T-helper 1 cell (primary cell): ENCODE data around the gene ORAI1.
"Not testable (repeated sequence)": the region's sequence is repeated elsewhere in the genome, so short reads cannot be mapped to it uniquely, and the experiment has no call there.

Experiments
- DNase-seq, 5 donors: peaks; one replicate each; pipeline ENCODE4 v3.0.0-alpha.2; 2012 to 2020

ORAI1 gene

DNA sequence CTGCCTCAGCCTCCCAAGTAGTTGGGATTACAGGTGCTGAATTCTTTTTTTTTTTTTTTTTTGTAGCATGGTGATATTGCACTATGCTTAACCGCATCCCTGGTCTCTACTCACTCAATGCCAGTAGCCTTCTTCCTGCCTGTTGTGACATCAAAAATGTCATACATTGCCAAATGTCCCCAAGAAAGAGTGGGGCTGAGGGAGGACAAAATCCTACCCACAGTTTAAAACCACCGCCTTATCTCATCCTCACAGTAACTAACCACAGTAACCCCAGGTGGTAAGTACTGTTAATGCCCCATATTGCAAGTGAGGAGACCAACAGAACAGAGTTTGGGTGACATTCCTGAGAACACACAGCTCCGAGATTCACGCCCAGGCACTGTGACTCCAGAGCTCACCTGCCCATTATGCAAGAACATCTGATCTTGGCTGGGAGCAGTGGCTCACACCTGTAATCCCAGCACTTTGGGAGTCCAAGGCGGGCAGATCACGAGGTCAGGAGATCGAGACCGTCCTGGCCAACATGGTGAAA, 23.6 kb downstream of the ORAI1 start:
- DNase-seq: peak in 1 of 5 donors; percentile 72

DNA sequence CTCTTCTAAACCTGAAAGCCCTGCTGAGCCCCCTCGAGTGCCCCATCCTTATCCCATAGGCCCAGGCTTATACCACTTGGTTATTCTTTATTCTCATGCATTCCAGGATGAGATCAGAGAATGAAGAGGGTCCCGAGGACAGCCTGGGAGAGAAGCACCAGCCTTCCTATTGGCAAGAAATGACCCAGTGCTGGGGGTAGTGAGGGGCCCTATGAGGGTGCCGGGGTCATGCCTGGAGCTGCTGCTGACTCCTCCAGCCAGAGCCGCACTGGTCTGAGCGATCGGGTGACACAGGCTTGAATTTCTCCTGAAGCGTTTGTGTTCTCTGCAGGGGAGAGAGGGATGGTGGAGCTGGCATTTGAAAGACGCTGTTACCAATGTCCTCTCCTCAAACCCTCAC, 25.0 kb downstream of the ORAI1 start:
- no peak for DNase-seq

DNA sequence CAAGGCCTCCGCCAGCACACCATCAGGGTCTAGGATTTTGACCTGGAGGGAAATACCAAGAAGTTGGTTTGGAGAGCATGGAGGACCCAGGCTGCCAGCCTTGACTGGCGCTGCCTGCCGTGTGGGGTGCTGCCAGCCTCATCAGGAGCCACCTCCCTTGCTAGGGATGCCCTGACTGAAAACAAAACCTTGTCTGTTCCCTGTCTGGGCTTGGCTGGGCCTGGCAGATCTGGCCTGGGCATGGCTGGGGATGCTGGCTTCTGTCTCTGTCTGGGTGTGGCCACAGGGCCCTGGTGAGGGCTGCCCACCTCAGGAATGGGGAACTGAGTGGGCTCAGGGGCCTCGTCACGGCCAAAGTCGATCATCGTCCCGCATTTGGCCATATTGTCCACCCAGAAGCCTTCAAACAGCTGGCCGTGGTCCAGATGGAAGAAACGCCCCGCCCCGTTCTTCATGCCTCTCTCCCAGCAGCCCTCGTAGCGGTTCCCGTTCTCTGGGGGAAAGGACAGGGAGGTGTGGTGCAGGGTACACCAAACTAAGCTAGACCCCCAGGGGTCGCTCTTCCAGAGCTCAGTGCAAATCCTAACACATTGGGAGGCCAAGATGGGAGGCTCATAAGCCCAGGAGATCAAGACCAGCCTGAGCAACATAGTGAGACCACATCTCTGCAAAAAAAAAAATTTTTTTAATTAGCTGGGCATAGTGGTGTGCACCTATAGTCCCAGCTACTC, 26.6 kb downstream of the ORAI1 start:
- DNase-seq: no peak

DNA sequence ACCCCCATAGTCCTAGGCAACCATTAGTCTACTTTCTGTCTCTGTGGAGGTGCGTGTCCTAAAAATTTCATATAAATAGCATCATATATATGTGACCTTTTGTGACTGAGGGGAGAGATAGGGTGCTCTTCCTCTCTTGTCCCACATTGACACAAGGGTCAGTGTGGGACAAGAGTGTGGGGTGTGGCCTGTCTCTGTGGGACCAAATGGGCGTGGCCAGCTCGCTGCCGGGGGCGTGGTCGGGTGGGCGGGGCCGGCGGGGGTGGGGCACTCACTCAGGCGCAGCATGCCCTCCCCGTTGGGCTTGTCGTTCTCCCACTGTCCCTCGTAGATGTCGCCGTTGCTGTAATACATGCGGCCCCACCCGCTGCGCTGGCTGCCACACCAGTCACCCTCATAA, 27.7 kb downstream of the ORAI1 start:
- DNase-seq: no peak

DNA sequence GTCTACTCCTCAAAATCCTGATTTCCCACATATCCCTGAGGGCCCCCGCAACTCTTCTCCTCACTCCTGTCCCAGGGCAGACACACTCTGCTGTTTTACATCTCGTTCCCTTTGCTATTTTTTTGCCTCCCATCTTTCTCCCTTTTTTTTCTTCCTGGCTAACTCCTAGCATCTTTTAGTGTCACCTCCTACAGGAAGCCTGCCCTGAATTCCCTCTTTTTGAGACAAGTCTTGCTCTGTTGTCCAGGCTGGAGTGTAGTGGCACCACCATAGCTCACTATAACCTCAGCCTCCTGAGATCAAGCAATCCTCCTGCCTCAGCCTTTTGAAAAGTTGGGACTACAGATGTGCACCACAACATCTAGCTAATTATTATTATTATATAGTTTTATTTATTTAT, 29.8 kb downstream of the ORAI1 start:
- DNase-seq: no peak

DNA sequence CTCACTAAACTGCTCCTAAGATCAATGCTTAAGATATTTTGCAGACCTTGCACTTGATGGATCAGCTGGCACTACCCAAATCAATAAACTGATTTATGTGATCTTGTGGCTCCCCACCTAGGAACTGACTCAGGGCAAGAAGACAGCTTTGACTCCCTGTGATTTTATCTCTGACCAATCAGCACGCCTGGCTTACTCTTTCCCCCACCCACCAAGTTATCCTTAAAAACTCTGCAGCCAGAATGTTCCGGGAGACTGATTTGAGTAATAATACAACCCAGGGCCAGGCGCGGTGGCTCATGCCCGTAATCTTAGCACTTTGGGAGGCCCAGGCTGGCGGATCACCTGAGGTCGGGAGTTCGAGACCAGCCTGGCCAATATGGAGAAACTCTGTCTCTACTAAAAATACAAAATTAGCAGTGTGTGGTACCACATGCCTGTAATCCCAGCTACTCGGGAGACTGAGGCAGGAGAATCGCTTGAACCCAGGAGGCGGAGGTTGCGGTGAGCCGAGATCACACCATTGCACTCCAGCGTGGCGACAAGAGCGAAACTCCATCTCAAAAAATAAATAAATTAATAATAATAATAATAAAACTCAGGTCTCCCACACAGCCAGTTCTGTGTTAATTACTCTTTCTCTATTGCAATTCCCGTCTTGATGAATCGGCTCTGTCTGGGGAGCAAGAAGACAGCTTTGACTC, 31.1 kb downstream of the ORAI1 start:
- DNase-seq: peak in 1 of 5 donors; percentile 66

DNA sequence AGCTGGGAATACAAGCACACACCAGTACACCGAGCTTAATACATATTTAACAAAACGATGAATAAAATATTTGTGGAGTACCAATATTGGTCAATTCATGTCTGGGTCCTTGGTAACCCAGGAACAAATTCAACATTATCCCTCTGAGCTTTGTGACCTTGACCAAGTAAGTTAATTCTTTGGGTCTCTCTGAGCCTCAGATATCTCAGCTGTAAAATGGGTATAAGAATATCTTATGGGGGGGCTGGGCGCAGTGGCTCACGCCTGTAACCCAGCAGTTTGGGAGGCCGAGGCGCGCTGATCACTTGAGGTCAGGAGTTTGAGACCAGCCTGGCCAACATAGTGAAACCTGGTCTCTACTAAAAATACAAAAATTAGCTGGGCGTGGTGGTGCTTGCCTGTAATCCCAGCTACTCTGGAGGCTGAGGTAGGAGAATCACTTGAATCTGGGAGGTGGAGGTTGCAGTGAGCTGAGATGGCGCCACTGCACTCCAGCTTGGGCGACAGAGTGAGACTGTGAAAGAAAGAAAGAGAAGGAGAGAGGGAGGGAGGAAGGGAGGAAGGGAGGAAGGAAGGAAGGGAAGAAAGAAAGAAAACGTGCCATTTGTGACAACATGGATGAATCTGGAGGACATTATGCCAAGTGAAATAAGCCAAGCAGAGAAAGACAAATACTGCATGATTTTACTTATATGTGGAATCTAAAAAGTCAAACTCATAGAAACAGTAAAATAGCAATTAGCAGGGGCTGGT, 35.2 kb downstream of the ORAI1 start:
- DNase-seq: not testable (repeated sequence)

DNA sequence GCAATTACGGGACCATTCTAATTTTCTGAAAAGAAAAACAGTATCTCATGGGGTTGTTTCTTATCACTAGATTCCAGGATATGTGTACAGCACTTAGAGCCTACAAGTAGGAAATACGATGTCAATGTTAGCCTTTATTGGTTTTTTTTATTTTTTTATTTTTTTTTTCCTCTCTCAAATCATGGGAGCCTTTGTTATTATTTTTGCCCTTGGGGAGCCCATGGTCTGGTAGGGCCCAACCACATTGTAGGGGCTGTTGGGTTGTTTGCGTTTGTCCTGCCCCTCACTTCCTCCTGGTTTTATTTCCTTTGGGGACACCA, 37.2 kb downstream of the ORAI1 start:
- DNase-seq: no peak

DNA sequence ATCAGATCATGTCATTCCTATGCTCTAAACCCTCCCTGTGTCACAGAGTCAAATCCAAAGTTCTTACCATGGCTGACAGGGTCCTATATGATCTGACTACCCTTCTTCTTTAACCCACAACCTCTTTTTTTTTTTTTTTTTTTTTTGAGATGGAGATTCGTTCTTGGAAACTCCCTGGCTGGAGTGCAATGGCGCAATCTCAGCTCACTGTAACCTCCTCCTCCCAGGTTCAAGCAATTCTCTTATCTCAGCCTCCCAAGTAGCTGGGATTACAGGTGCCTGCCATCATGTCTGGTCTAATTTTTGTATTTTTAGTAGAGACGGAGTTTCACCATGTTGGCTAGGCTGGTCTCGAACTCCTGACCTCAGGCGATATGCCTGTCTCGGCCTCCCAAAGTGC, 40.5 kb downstream of the ORAI1 start:
- not testable (repeated sequence) for DNase-seq

DNA sequence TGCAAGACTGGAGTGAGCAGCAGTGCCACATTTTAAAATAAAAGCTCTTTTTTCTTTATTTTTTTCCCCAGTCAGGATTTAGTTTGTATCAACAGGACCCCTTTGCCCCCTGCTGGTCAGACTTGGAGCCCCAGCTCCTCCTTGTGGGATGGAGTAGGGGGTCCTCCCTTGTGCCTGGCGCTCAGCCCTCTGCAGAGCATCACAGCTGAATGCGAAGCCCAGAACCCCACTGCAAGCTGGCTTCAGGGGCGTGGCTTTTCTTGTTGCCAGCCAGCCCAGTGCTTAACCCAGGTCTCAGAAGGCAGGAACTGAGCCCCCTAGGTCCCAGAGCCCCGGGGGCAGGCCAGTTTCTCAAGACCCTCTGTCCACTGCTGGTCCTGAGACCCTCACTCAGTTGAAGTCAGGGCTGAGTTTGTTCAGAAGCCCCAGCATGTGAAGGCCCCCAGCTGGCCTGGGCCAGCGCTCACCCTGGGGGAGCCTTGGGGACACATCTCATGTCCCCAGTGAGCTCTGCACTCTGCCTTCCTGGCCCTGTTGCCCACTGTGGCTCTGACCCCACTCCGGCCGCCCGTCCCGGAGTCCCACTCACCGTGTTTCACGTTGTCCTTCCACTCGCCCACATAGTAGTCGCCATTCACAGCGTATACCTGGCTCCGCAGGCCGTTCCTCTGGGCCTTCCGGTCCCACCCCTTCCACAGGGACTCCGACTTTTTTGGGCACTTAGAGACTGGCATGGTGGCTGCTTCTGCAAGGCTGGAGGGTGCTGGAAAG, 42.6 kb downstream of the ORAI1 start:
- DNase-seq: peak in 4 of 5 donors; percentile 26 to 54 (median 32)

DNA sequence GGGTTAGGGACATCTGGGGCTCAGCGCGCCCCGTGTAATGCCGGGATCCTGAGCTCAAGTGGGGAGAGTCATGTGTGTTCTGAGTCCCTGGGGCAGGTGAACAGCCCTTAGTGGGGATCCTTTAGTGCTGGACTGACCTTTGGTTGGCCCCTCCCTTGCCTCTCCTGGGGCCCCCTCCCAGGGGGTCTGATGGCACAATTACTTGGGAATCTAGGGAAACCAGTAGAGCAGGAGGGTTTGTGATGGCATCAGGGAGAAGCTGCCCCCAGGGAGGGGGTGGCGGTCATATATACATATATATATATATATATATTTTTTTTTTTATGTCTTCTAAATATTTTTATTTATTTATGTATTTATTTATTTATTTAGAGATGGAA, 43.2 kb downstream of the ORAI1 start, which contains the start of gene MORN3:
Gene MORN3, minus strand, starts transcription at position 134 of the 380 bp plus-strand sequence. CDS start 171 bp downstream, outside the sequence.
- DNase-seq: no peak

DNA sequence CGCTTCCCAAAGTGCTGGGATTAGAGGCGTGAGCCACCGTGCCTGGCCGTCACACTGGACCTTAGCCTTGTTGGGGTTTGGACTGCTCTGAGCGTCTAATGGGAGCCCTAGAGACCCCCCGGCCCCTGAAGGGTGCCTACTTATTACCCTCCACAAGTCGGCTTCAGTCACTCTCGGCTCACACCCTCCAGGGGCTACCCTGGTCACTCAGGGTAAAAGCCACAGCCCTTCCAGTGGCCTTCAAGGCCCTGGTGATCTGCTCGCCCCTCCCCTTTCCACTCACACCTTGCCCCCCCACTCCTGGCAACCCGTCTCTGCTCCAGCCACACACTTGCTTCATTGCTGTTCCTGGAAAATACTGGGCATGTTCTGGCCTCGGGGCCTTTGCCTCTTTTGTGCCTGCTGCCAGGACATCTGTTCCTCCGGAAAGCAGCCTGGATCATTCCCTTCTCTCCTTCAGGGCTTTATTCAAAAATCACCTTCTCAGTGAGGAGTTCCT, 46.7 kb downstream of the ORAI1 start:
- no peak for DNase-seq

DNA sequence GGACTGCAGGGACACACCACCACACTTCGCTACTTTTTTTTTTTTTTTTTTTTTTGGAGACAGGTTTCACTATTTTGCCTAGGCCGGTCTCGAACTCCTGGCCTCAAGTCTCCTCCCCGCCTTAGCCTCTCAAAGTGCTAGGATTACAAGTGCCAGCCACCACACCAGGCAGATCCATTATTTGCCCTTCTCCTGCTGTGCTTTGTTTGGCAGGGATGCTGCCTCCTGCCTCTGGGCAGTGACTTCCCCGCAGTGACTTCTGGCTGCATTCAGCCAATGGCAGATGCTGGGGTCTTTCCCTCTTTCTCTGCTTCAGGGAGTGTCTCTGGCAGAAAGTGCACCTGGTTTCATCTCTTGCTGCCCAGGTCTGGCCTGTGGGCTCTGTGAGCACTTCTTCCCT, 49.9 kb downstream of the ORAI1 start:
- DNase-seq: no peak

DNA sequence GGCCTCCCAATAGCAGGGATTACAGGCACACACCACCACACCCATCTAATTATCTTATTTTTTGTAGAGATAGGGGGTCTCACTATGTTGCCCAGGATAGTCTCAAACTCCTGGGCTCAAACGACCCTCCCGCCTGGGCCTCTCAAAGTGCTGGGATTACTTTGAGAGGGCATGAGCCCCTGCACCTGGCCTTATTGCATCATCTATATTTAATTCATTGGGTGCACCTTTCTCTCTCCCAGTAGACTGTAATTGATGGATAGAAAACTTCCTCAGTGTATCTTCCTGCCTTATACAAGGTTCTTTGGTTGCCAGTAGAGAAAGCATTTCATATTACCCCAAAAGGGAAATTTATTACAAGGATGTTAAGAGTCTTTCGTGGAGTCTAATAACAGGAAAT, 52.0 kb downstream of the ORAI1 start:
- DNase-seq: no peak

DNA sequence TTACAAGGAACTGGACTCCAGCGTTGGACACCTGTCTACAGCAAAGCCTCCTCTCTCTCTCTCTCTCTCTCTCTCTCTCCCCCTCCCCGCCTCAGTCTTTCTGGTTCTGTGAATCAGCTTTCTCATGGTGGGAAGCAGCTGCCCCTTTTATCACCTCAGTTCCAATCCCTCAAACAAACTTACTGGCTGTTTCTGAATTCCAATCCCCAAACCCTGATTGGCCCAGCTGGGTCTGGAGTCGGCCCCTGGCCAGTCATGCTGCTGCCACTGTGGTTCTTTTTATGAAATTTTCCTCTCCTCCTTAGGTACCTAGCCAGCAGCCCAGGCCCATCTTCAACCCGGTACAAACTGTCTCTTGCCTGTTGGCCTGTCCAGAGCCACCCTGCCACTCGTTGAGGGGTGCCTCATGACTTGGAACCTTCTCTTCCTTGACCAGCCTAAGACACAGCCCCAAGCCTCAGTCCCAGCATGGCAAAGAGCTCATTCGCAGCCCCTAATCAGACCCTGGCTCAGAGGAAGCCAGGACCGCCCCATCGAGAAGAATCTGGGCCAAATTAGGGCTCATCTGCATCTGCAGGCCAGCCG, 52.5 kb downstream of the ORAI1 start:
- DNase-seq: no peak

DNA sequence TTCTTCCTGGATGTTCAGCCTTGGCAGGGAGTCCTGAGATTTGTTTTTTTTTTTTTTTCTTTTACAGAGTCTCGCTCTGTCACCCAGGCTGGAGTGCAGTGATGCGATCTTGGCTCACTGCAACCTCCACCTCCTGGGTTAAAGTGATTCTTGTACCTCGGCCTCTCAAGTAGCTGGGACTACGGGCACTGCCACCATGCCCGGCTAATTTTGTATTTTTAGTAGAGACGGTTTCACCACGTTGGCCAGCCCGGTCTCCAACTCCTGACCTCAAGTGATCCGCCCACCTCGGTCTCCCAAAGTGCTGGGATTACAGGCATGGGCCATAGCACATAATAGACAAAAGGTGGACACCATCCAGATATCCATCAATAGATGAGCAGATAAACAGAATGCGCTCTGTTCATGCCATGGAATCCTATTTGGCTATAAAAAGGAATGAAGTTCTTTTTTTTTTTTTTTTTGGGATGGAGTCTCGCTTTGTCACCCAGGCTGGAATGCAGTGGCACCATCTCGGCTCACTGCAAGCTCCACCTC, 53.4 kb downstream of the ORAI1 start:
- not testable (repeated sequence) for DNase-seq

DNA sequence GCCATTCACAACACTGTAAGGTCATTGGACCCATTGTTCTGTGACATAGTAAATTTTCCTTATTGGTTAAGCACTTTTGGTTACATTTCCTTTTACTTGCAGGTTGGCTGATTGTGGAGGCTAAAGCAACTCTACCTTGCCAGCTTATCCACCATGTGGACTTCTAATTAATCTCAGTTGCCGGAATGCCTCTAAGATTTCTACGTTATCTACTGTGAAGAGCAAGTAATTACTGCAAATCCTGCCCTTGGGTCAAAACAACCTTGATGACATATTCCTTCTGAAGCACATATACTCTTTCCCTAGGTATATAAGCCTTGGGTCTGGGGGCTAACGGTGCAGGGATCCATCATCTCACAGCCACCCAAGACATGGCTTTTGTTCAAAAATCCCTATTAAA, 62.6 kb downstream of the ORAI1 start:
- DNase-seq: no peak

DNA sequence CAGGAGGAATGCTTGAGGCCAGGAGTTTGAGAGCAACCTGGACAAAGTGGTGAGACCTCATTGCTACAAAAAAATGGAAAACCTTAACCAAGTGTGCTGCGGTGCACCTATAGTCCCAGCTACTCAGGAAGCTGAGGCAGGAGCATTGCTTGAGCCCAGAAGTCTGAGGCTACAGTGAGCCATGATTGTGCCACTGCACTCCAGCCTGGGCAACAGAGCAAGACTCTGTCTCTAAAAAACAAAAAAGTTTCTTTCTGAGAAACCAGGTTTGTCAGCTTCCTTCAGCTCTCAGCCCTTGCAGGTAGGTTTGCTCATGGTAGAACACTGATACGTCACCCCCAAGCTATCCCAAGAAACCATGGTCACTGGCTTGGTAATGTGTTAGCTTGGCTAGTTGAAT, 63.1 kb downstream of the ORAI1 start:
- DNase-seq: no peak
